Muscle of arm (tissue), 12 donors: ENCODE measurements around the gene HIBCH. TPM values are rescaled to one million over a fixed set of nuclear protein-coding genes. Genes with fewer than 3 reads are reported as not detected.
"Not testable (repeated sequence)": the region's sequence is repeated elsewhere in the genome, so short reads cannot be mapped to it uniquely, and the experiment has no call there.

Experiments used
- DNase-seq: peaks from one replicate; pipeline ENCODE4 v3.0.0-alpha.2; 2013
- polyA plus RNA-seq, 12 donors: library from polyadenylated mRNA; unstranded; fragments of 120-200 nt; gene quantifications; one replicate each; pipeline ENCODE4 v1.2.1, GENCODE V29; 2013; ENCODE audit not compliant: insufficient read length in 12 of 12

HIBCH gene
- polyA plus RNA-seq, 12 donors, result 27.0 to 48.7 (median 31.3) TPM; not detected in 1

DNA sequence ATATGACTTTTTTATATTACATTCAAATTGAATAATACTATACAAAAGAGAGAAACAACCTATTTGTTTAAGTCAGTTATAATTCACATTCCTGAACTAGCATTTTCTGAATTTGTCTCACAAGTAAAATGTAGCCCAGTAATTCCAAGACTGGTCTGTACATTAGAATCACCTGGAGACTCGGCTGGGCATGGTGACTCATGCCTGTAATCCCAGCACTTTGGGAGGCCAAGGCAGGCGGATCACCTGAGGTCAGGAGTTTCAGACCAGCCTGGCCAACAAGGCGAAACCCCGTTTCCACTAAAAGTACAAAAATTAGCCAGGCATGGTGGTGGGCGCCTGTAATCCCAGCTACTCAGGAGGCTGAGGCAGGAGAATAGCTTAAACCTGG is 7.0 kb downstream of the HIBCH start:
- not testable (repeated sequence) for DNase-seq

DNA sequence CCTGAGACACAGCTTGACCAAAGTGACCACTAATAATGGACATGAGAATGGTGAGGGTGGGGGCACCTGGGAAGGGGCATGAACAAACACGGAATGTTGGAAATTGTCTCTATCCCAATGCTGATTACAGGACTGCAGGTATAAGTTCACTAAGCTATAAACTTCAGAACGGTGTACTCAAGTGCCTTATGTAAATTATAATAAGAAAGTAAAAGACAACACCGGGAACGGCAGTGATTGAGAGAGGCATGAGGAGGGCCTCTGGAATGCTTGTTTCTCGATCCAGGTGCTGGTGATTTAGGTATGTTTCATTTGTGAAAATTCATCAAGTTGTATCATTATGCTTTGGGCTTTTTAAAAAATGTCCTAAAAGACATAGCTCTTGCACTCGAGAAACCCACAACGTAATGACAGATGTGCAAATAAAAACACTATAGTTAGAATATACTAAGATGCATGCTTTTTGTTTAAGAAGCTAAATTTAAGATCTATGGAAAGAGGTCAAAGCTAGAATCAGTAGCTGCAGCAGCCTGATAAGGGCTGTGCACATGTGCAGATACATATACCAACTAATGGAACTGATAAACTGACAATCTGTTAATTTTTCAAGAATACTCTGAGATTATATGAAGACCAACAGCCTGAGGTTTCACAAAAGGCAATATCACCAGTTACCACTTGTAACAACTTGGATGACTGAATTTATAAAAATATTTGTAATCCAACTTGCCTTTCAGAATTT is 7.6 kb downstream of the HIBCH start:
- DNase-seq, result no peak

DNA sequence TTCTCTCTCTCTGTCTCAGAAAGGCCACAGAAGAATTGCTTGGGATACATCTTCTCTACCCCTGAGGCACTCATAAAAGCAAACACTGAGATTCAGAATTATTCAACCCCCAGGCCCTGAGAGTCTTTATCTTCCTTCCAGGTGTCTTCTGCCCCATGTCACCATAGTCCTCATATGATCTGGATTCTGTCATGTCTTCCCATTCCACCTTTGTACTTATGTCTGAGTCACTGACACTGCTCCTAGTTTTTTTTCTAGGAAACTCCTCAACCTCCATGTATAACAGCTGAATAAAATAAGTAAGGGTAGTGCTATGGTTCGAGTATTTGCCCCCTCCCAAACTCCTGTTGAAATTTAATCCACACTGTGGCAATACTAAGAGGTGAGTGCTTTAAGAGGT is 11.6 kb downstream of the HIBCH start:
- DNase-seq, result no peak

DNA sequence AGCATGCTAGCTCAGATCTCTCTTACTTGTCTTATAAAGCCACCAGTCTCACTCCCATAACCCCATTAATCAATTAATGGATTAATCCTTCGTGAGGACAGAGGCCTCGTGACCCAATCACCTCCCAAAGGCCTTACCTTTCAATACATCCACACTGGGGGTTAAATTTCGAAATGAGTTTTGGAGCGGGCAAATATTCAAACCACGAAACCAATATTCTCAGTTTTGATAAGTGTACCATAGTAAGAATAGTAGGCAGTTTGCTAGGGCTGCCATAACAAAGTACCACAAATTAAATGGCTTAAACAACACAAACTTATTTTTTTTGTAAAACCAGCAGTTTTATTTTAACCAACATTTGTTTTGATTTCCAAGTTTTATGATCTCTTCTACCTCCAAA is 15.2 kb downstream of the HIBCH start:
- no peak for DNase-seq

DNA sequence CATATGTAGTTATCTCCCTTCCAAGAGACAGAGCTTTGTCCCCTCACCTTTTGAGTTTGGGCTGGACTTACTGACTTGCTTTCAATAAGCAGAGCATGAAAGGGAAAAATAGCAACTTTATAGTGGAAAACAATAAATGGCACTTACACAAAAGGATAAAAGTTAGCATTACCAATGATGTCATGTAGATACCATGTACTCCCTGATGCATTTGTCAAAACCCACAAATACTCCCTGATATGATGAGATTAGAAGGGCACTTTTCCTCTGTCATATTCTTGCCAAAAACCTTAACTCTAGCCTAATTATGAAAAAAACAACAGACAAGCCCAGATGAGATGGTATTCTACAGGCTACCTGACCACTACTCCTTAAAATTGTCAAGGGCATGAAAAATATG is 16.0 kb downstream of the HIBCH start:
- no peak for DNase-seq

DNA sequence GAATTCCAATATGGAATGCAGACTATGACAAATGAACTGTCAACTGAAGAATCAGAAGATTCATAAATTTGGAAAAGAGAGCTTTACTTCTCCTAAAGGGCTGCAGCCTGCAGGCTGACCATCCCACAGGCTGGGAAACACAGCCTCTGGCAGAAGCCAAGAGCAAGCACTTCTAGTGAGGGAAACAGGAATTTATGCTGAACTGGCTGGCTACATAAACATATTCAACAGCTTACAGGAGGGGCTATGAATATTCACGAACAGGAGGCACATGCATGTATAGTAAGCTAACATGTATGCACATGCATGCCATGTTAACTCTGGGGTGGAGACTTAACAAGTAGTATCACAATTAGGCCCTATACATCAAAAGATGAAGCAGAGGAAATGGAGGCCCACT is 17.6 kb downstream of the HIBCH start:
- DNase-seq, result no peak

DNA sequence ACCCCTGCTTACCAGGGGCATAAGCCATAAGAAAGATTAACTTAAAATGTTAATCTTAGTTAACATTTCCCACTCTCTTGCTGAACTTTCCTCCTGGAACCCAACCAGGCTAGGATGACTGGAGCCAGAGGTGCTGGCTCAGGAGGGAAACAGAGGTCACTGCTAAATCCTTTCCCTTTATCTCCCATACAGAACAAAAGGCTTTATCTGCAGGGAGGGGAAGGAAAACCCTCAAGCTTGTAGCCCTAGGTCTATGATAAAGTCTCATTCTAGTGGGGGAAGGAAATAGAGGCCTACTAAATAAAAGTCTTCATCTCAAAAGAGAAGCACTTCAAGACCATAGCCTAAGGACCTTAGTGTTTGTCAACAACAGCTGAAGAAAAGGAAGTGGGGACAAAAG is 18.6 kb downstream of the HIBCH start:
- no peak for DNase-seq

DNA sequence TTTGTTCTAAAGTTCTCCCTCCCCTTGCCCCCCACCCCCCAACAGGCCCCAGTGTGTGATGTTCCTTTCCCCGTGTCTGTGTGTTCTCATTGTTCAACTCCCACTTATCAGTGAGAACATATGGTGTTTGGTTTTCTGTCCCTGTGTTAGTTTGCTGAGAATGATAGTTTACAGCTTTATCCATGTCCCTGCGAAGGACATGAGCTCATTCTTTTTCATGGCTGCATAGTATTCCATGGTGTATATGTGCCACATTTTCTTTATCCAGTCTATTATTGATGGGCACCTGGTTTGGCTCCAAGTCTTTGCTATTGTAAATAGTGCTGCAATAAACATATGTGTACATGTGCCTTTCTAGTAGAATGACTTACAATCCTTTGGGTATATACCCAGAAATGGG is 21.7 kb downstream of the HIBCH start:
- DNase-seq, result not testable (repeated sequence)

DNA sequence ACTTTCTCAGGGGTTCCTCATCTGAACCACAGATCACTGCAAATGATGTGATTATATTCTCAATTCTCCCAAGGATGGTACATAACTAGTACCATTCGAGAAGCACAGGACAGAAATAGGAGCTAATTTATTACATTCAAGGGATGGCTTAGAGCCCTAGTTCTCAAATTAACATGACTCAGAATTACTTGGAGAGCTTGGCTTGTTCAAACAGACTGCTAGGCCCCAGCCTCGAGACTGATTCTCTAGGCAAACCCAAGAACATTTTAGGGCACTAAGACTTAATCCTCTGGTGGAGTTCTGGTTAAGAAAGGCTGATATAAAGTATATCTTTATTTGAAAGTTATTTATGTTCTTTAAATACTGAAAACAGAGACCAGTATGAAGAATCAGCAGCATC is 35.8 kb downstream of the HIBCH start:
- DNase-seq, result no peak

DNA sequence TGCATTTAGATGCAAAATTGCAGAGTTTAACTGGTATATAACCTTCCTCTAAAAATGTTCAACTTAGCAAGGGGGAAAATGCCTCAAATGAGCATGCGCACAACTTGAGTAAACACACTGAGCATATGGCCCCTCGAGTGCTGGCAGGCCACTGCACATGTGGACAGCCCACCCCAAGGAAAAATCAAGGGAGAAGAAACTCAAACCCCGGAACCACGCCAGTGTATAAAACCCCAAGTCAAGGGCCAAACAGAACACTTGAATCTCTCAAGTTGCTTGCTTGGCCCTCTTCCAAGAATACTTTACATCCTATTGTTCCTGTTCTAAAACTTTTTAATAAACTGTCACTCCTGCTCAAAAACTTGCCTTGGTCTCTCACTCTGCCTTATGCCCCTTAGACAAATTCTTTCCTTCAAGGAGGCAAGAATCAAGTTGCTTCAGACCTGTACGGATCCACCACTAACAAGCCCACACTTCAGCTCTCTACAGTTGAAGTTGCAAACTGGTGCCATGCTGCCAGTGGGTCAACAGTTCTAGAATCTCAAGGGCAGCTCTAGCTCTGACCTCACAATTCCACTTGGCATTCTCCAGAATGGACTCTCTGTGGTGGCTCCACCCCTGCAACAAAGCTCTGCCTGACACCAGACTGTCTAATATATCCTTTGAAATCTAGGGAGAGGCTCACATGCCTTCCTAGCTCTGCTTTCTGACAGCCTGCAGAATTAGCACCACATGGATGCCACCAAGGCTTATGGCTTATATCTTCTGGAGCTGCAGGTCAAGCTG is 38.9 kb downstream of the HIBCH start:
- no peak for DNase-seq

DNA sequence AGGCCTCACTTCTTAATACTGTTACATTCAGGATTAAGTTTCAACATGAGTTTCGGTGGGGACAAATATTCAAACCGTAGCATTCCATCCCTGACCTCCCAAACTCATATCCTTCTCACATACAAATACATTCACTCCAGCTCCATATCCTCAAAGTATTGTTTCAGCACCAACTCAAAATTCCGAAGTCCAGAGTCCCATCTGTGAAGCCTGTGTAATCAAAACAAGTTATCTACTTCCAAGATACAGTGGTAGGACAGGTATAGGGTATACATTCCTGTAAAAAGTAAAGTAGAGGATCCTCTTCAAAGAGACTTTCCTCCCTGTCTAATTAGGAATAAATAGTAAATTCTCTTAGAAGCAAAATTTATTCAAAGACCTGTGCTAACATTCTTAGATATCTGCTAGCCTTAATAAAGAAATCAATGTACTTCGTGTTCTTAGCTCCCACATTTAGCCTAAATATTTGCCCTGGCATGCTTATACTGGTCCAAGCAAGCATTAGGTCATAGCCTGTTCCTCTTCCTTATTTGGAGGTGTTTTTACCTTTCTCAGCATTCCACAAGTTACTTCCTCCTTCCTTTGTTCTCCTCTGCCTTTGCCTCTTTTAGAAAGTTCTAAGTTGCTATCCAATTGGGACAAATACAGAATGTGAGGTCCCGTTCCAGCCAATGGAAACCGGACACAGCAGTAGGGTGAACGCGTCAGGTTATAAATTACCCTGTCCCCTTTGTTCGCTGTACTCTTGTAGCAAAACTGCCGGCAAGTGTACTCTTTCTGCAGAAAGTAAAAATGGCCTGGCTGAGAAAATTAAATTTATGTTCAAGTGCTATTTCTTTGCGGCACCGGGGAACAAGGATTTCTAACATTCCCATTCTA is 40.1 kb downstream of the HIBCH start:
- not testable (repeated sequence) for DNase-seq

DNA sequence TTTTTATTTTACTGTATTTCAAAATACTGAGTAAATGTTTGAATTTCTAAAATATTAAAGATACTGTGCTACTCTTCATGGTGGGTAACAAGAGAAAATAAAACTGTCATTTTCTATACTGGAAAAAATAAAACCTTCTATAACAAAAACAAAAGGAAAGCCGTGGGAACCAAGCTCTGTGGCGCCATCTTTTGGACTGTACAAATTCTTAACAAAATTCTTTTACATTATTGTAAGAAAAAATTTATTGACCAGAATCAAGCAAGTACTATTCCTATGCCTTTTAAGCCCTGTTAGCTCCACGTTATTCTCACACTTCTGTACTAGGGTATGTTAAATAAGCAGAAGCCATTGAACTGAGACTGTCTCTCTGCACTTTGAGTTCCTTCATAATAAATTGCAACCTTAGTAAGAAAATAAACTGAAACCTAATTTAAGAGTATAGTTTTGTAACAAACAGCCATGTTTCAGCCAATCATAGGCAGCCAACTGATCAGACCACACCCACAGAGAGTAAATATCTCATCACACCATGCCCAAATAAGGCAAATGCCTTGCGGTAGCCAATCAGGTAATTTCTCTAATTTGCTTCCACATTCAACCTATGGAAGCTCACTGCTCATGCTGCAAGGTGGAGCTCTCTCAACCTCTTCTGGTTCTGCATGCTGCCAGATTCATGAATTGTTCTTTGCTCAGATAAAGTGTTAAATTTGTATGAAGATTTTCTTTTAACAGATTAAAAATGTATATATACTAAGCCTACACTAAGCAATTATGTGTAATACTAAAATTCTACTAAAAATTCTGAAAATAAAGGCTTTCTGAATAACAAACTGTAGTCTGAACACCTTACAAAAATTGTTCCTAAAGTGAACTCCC is 42.2 kb downstream of the HIBCH start:
- peak; percentile 21 for DNase-seq

DNA sequence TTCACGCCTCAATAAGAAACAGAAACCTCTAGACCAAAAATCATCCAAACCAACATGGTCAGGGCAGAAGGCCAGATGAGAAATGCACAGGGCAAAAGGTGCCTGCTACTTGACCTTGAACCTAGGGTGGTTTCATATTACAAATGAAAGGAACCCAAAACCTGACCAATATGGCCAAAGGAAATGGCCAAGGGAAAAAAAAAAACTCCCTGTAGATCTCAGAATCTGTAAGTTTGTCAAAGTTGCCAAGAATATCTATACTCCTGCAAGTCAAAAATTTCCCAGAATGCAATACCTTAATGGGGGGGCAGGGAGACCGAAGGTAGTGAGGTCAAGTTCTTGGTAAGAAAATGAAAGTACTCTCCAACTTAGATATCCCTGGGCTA is 47.2 kb downstream of the HIBCH start:
- no peak for DNase-seq

DNA sequence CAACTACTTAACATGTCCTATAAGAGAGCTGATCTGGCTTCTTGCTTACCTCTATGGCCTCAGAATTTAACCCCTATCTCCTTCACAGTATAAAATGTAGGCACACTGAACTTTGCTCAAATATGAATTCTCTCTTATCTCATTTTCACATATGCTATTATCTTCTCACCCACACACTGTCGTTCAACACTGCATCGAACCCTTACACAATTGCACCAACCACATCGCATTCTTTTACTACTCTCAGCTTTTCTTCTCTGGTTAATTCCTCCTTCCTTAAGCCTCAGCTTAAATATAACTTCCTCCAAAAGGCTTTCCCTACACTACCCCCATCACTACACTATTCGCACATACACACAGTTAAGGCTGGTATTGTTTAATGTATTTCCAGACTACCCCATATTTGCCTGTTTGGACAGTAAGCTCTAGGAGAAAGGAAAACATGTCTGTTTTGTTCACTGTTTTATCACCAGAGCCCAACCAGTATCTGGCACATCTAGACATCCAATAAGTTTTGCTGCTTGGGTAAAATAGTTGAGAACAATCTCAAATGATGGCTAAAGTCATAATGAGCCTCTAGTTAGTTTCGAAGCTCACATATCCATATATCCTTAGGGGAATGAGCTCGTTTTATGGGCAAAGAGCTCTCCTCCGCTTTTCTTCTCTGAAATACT is 47.7 kb downstream of the HIBCH start:
- DNase-seq, result no peak

DNA sequence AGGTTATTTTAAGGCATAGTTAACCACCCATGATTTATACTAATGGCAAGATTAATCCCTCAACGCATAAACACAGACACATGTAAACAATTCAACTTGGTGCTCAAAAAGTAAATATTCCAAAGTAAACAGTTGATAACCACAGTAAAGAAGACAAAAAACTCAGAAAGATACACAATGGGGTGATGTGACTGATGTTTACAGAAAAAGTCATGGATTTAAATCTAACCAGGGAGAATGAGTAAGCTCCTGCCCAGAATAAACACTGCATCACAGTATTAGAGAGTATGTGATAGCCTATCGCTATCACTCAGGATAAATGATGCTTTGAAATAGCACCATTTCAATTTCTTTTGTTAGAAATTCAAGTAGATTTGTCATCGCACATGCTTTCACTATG is 49.3 kb downstream of the HIBCH start:
- DNase-seq, result no peak

DNA sequence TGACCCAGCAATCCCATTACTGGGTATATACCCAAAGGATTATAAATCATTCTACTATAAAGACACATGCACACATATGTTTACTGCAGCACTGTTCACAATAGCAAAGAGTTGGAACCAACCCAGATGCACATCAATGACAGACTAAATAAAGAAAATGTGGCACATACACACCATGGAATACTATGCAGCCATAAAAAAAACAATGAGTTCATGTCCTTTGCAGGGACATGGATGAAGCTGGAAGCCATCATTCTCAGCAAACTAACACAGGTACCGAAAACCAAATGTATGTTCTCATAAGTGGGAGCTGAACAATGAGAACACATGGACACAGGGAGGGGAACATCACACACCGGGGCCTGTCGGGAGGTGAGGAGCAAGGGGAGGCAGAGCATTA is 49.9 kb downstream of the HIBCH start:
- not testable (repeated sequence) for DNase-seq

DNA sequence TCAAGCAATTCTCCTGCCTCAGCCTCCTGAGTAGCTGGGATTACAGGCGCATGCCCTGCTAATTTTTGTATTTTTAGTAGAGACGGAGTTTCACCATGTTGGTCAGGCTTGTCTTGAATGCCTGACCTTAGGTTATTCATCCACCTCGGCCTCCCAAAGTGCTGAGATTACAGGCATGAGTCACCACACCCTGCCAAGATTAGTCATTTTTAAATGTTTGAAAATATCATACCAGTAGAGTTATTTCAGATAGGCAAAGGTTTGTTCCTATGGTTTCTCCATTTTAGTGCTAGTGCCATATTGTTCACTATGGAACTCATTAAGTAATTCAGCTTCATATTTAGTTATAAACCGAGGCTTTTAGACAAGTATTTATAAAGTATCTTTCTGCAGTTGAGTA is 52.3 kb downstream of the HIBCH start:
- no peak for DNase-seq

DNA sequence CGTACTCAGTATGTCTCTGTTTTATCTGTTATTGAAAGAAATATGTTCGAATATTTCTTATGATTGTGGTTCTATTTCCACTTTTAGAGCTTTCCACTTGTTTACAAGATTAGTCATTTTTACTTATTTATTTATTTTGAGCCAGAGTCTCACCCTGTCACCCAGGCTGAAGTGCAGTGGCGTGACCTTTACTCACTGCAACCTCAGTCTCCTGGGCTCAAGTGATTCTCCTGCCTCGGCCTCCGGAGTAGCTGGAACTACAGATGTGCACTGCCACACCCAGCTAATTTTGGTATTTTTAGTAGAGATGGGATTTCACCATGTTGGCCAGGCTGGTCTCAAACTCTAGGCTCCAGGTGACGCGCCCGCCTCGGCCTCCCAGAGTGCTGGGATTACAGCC is 53.3 kb downstream of the HIBCH start:
- no peak for DNase-seq

DNA sequence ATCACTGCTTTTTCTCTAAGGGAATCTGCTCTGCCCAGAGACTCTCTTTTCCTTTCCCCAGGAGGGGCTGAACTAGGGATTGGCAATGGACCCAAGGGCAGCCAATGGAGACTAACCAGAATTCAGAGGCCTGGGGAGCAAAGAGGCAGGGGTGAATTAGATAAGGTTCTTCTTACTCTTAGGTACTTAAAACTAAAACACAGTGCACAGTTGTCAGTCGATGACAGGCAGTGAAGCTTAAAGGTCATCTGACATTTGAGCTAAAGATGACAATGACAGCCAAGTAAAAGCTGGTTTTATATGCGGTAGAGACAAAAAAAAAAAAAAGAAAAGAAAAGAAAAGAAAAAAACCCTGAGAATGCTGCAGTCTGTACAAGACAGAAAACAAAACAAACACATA is 57.8 kb downstream of the HIBCH start:
- DNase-seq, result no peak

DNA sequence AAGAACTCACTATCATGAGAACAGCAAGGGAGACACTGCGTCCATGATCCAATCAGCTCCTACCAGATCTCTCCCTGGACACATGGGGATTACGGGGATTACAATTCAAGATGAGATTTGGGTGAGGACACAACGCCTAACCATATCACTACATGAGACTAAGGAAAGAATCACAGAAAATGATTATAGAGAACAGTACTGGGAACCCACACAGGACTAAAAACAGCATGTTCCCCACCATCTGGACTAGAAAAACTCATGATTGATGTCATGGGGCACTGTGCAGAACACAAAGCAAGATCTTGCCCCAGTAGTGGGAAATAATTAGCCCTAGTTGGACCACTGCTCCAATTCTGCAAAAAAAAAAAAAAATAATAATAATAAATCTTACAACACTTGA is 63.5 kb downstream of the HIBCH start:
- no peak for DNase-seq

DNA sequence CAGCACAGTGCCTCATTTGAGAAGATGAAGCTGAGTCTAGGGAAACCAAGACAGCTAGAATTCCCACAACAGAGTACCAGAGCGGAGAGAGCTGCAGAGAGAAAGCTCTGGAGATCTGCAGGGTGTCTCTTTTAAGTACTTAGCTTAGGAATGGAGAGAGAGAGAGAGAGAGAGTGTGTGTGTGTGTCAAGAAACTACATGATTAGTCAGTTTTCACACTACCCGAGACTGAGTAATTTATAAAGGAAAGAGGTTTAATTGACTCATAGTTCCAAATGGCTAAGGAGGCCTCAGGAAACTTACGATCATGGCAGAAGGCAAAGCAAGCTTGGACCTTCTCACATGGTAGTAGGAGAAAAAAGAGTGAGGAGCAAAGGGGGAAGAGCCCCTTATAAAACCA is 64.0 kb downstream of the HIBCH start:
- no peak for DNase-seq
